Natural killer cell (primary cell): Measurements from ENCODE around the gene XXYLT1. TPM values are rescaled to one million over a fixed set of nuclear protein-coding genes. Genes with fewer than 3 reads are reported as not detected.

Source experiments
- ATAC-seq, 3 donors: fragments of 150-1000 bp in 2 of 3; fragments of 200-7000 bp in 1 of 3; cut with Tn5 transposase; 1 replicate in 1 of 3; 2 replicates in 2 of 3; pipeline ENCODE4 v1.10.0; 2021; ENCODE audit warnings: mild to moderate bottlenecking in 2 of 3, moderate library complexity in 2 of 3
- DNase-seq, 2 donors: peaks; one replicate each; pipeline versions ENCODE4 v3.0.0 to v3.0.0-alpha.2; 2013 to 2021; ENCODE audit warnings: mixed read lengths in 1 of 2
- H3K27ac ChIP-seq: one replicate; pipeline ENCODE4 v1.5.1; 2013; ENCODE audit warnings: mild to moderate bottlenecking, low read length
- H3K27me3 ChIP-seq: one replicate; pipeline ENCODE4 v1.6.1; 2013; ENCODE audit warnings: low read length; ENCODE audit not compliant: control insufficient read depth, insufficient read depth
- H3K36me3 ChIP-seq: one replicate; pipeline ENCODE4 v1.6.1; 2013; ENCODE audit warnings: low read length; ENCODE audit not compliant: control insufficient read depth, insufficient read depth
- H3K4me1 ChIP-seq: one replicate; pipeline ENCODE4 v1.6.1; 2013; ENCODE audit warnings: low read length; ENCODE audit not compliant: control insufficient read depth, insufficient read depth
- H3K4me3 ChIP-seq: one replicate; pipeline ENCODE4 v1.5.1; 2013; ENCODE audit warnings: low read length
- H3K9me3 ChIP-seq: one replicate; pipeline ENCODE4 v1.6.1; 2013; ENCODE audit warnings: low read length; ENCODE audit not compliant: control insufficient read depth, insufficient read depth
- H3K27ac Mint-ChIP-seq, 2 donors: one replicate each; pipeline ENCODE4 v1.8.0; 2022; ENCODE audit warnings: mild to moderate bottlenecking in 2 of 2, mixed read lengths in 2 of 2, moderate library complexity in 1 of 2
- H3K27me3 Mint-ChIP-seq, 2 donors: one replicate each; pipeline ENCODE4 v1.8.0; 2022; ENCODE audit warnings: low read depth in 2 of 2, mixed read lengths in 2 of 2
- H3K36me3 Mint-ChIP-seq: one replicate; pipeline ENCODE4 v1.8.0; 2022; ENCODE audit warnings: mixed read lengths
- H3K4me1 Mint-ChIP-seq, 2 donors: one replicate each; pipeline ENCODE4 v1.8.0; 2022; ENCODE audit warnings: mixed read lengths in 2 of 2
- H3K4me3 Mint-ChIP-seq: one replicate; pipeline ENCODE4 v1.8.0; 2022; ENCODE audit warnings: mild to moderate bottlenecking, moderate library complexity, mixed read lengths
- H3K9me3 Mint-ChIP-seq, 2 donors: one replicate each; pipeline ENCODE4 v1.8.0; 2022; ENCODE audit warnings: mixed read lengths in 2 of 2
- CTCF ChIP-seq: fragments of 200-600 bp; IDR thresholded peaks from one replicate; pipeline ENCODE4 v1.8.0; 2022; ENCODE audit warnings: antibody characterized with exemption
- WGBS: methylation state at CpG from one replicate; pipeline ENCODE4 v1.1.7; 2013; ENCODE audit warnings: missing lambda C conversion rate; ENCODE audit not compliant: insufficient coverage; 5-methylcytosine and 5-hydroxymethylcytosine counted together
- intact Hi-C: fragments of 100-400 bp; cut with micrococcal nuclease; formaldehyde crosslinking; loops from one replicate; pipeline ENCODE4 v1.14.2; 2022
- total RNA-seq, 4 donors: library from RNA; stranded (reverse); fragments of 120-200 nt in 1 of 4; gene quantifications; one replicate each; pipeline versions ENCODE4 v1.2.3 to v1.2.4, GENCODE V29; 2013 to 2022

The XXYLT1 gene
- total RNA-seq, 3 donors from 2014 or later (not counting 1 experiment from before 2014, with no cell fraction given), result 8.7 to 13.6 (median 10.2) TPM

DNA sequence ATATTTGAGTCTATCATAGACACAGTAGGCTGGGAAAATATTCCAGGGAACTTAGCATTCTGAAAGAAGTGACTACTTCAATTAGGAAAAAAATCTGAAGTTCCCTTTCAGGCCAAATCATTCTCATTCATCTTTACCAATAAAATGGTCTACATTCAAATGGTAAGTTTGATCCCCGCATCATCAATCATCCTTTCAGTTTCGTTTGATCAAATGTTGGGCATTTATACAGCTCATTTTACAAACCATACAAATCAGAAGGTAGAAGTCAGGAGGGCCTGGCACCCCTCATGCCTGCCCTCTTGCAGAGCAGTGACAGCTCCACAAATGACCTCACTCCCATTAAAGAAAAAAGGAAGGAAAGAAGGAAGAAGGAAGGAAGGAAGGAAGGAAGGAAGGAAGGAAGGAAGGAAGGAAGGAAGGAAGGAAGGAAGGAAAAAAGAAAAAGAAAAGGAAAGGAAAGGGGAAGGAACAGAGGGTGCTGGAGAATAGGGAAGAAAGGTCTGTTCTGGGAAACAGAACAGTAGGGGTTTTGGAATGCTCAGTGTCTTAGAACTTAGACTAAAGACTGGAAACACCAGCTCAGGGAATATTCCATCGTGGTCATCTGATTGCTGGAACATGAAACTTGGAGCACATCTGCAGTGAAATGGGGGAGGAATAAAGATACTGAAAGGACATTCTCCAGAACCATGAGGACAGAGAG, 86.1 kb downstream of the XXYLT1 start:
- ATAC-seq (no peak), DNase-seq (no peak)
- H3K4me3 Mint-ChIP-seq, result no peak overlapping the region
- H3K4me1 Mint-ChIP-seq, result peaks cover 29 to 33% of the 10 kb centered on the region in 2 donors
- Histone ChIP-seq H3K4me3 (no peak overlapping the region), H3K4me1 (peaks cover 12% of the 10 kb centered on the region), H3K36me3 (no peaks in the 10 kb centered on the region), H3K27me3 (no peaks in the 10 kb centered on the region), H3K27ac (no peak overlapping the region), H3K9me3 (no peaks in the 10 kb centered on the region)
- intact Hi-C loops, result no loop called here
- H3K9me3 Mint-ChIP-seq, result no peaks in the 10 kb centered on the region
- H3K36me3 Mint-ChIP-seq, result peaks cover 6% of the 10 kb centered on the region
- 84% methylated on average over 3 of the region's 3 CpGs for WGBS
- H3K27me3 Mint-ChIP-seq, result peaks cover 0 to 3% of the 10 kb centered on the region in 2 donors
- peak overlapping the region in 1 of 2 donors; percentile 44 for H3K27ac Mint-ChIP-seq
- TF ChIP-seq CTCF, result no peak

DNA sequence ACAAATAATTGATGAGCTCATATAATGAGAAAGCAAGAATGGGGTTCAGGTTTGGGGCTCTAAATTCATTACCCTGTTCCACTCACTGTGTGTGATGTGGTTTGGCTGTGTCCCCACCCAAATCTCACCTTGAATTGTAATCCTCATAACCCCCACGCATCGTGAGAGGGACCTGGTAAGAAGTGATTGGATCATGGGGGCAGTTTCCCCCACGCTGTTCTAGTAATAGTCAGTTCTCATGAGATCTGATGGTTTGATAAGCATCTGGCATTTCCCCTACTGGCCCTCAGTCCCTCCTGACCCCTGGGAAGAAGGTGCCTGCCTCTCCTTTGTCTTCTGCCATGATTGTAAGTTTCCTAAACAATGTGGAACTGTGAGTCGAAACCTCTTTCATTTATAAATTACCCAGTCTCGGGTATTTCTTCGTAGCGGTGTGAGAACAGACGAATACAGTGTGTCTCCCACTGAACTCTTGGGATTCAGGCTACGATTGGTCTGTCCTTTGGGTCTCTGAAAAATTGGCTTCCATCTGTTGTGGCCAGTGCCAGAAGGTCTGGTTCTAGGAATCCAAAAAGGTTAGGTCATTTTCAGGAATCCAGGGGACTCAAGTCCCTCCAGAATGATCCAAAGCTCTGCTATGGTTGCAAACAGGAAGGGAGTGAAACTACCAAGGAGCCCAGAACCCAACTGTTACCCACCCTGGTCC, 87.7 kb downstream of the XXYLT1 start:
- no peak for ATAC-seq
- peaks cover 27 to 31% of the 10 kb centered on the region in 2 donors for H3K4me1 Mint-ChIP-seq

DNA sequence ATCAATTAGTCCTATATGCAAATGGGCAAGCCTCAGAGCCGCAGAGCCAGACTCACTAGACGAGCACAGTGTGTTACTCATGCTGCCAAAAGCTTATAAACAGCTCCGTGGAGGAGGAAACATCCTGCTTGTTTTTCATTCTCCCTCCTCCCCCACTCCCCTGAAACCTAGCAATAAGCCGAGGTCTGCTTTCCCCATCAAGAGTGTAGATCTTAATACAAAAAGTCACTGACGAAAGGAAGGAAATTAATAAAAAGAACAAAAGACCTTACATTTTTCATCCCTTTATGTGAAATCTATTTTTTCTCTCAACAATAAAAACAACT, 88.5 kb downstream of the XXYLT1 start:
- Histone ChIP-seq H3K27ac (no peak overlapping the region), H3K4me1 (peaks cover 12% of the 10 kb centered on the region), H3K4me3 (no peak overlapping the region), H3K36me3 (no peaks in the 10 kb centered on the region), H3K27me3 (no peaks in the 10 kb centered on the region), H3K9me3 (no peaks in the 10 kb centered on the region)
- TF ChIP-seq CTCF, result no peak
- 69% methylated on average over 5 of the region's 5 CpGs for WGBS
- intact Hi-C loops, result no loop called here
- Mint-ChIP-seq H3K27ac (no peak overlapping the region), H3K27me3 (no peaks in the 10 kb centered on the region), H3K9me3 (no peaks in the 10 kb centered on the region), H3K4me1 (peaks cover 27 to 35% of the 10 kb centered on the region in 2 donors), H3K4me3 (no peak overlapping the region), H3K36me3 (no peaks in the 10 kb centered on the region)
- ATAC-seq, result no peak
- peak in 1 of 2 donors; percentile 28 for DNase-seq

More for the DNA sequence above, 87.7 kb downstream of the XXYLT1 start:
- H3K27me3 Mint-ChIP-seq, result no peaks in the 10 kb centered on the region
- Histone ChIP-seq H3K4me1 (peaks cover 12% of the 10 kb centered on the region), H3K36me3 (no peaks in the 10 kb centered on the region), H3K27me3 (no peaks in the 10 kb centered on the region), H3K4me3 (no peak overlapping the region), H3K27ac (no peak overlapping the region), H3K9me3 (no peaks in the 10 kb centered on the region)
- H3K4me3 Mint-ChIP-seq, result no peak overlapping the region
- no peaks in the 10 kb centered on the region for H3K9me3 Mint-ChIP-seq
- no peaks in the 10 kb centered on the region for H3K36me3 Mint-ChIP-seq
- 89% methylated on average over 8 of the region's 9 CpGs for WGBS
- no peak overlapping the region for H3K27ac Mint-ChIP-seq
- intact Hi-C loops, result no loop called here
- TF ChIP-seq CTCF, result no peak
- no peak for DNase-seq
